HepG2 (cell line): ENCODE data around the gene BCKDHA. TPM values are rescaled to one million over a fixed set of nuclear protein-coding genes. Genes with fewer than 3 reads are reported as not detected.

Experiments used
- ATAC-seq: fragments of 200-7000 bp; cut with Tn5 transposase; 3 replicates; pipeline ENCODE4 v1.9.1; 2020; ENCODE audit warnings: mild to moderate bottlenecking, moderate library complexity
- BruUV-seq: library from RNA; stranded (reverse); fragments of 400-500 nt; replicated peaks from 2 replicates; lab custom pipeline; 2021; lab: Mats Ljungman, UMichigan
- CTCF ChIA-PET: fragments of 300-600 bp; formaldehyde crosslinking; extraction: SDS; loops from one replicate; lab custom pipeline; 2021; ENCODE audit warnings: low total read pairs, inconsistent platforms, low intra/inter-chr PET ratio; lab: Yijun Ruan, JAX
- POLR2A ChIA-PET: fragments of 350-600 bp; sonication (Branson Sonifier 250); formaldehyde crosslinking; loops from one replicate; lab custom pipeline; 2020; ENCODE audit warnings: antibody characterized with exemption, inconsistent platforms; lab: Yijun Ruan, JAX
- DNase-seq: peaks from one replicate; pipeline ENCODE4 v3.0.0-alpha.2; 2015; ENCODE audit warnings: low spot score
- FAIRE-seq: peaks from 3 replicates; lab custom pipeline; 2011; peaks lifted over from hg19 to GRCh38; lab: Jason Lieb, UNC
- H2AFZ ChIP-seq: one replicate; pipeline ENCODE4 v1.6.1; 2011; ENCODE audit warnings: low read length, inconsistent platforms
- H3K27ac ChIP-seq: fragments of 300-600 bp; 3 replicates; pipeline ENCODE4 v1.8.0; 2011; ENCODE audit warnings: mixed run types, mild to moderate bottlenecking, mixed read lengths, low read length, inconsistent platforms; ENCODE audit not compliant: insufficient read depth; ENCODE audit errors: extremely low read length
- H3K27me3 ChIP-seq, 2 experiments: fragments of 200-600 bp in 1 of 2; 2 replicates in 1 of 2; 3 replicates in 1 of 2; pipeline versions ENCODE4 v1.6.0 to v1.8.0; 2011; ENCODE audit warnings: low read length in 2 of 2, mild to moderate bottlenecking in 2 of 2, moderate library complexity in 2 of 2, inconsistent platforms in 1 of 2; ENCODE audit not compliant: insufficient read depth in 2 of 2, control insufficient read depth in 1 of 2
- H3K36me3 ChIP-seq, 2 experiments: fragments of 200-600 bp in 1 of 2; replicated peaks in 1 of 2; 2 replicates in 1 of 2; 3 replicates in 1 of 2; pipeline versions ENCODE4 v1.5.1 to v1.8.0; 2011; ENCODE audit warnings: low read length in 2 of 2, inconsistent platforms in 1 of 2; ENCODE audit not compliant: insufficient read depth in 2 of 2, control insufficient read depth in 1 of 2
- H3K4me1 ChIP-seq: 2 replicates; pipeline ENCODE4 v1.5.1; 2012; ENCODE audit warnings: low read length, inconsistent platforms; ENCODE audit not compliant: insufficient read depth
- H3K4me2 ChIP-seq: 2 replicates; pipeline ENCODE4 v1.6.0; 2011; ENCODE audit warnings: low read depth, low read length, inconsistent platforms
- H3K4me3 ChIP-seq, 3 experiments: fragments of 200-600 bp in 1 of 3; sonication (generic), shearing (Covaris generic) in 1 of 3; replicated peaks in 1 of 3; 2 replicates each; pipeline ENCODE4 v1.5.1; 2011 to 2016; ENCODE audit warnings: low read length in 3 of 3, inconsistent platforms in 2 of 3, low read depth in 2 of 3, mild to moderate bottlenecking in 2 of 3, control low read depth in 1 of 3, mixed read lengths in 1 of 3; ENCODE audit not compliant: insufficient read depth in 1 of 3
- H3K79me2 ChIP-seq: one replicate; pipeline ENCODE4 v1.6.1; 2011; ENCODE audit warnings: low read length, inconsistent platforms; ENCODE audit not compliant: insufficient read depth
- H3K9ac ChIP-seq: 2 replicates; pipeline ENCODE4 v1.6.0; 2011; ENCODE audit warnings: mild to moderate bottlenecking, low read depth, low read length, inconsistent platforms; ENCODE audit not compliant: insufficient read depth
- H3K9me3 ChIP-seq: 2 replicates; pipeline ENCODE4 v1.5.1; 2012; ENCODE audit warnings: mild to moderate bottlenecking, low read length
- H4K20me1 ChIP-seq: 2 replicates; pipeline ENCODE4 v1.6.0; 2011; ENCODE audit warnings: inconsistent platforms, mild to moderate bottlenecking, low read length, moderate library complexity; ENCODE audit not compliant: insufficient read depth
- DMTF1 ChIP-seq: sonication (generic); formaldehyde crosslinking; IDR thresholded peaks from 2 replicates; pipeline ENCODE4 v1.4.0; 2020; ENCODE audit warnings: mild to moderate bottlenecking, missing genetic modification reagents
- LRRFIP1 ChIP-seq: sonication (generic); formaldehyde crosslinking; conservative IDR thresholded peaks from 2 replicates; pipeline ENCODE4 v1.4.0; 2020; ENCODE audit warnings: missing genetic modification reagents
- MED8 ChIP-seq: sonication (generic); formaldehyde crosslinking; IDR thresholded peaks from 2 replicates; pipeline ENCODE4 v1.8.1; 2023; ENCODE audit warnings: mild to moderate bottlenecking, missing genetic modification reagents; ENCODE audit not compliant: insufficient replicate concordance
- POLR2G ChIP-seq: fragments of 200-400 bp; formaldehyde crosslinking; IDR thresholded peaks from 2 replicates; pipeline ENCODE4 v1.6.1; 2018; ENCODE audit warnings: mild to moderate bottlenecking, low read depth, low read length, moderate library complexity
- SOX13 ChIP-seq, 3 experiments: fragments of 450-650 bp in 1 of 3; sonication (generic) in 1 of 3; formaldehyde crosslinking in 1 of 3; IDR thresholded peaks in 2 of 3; conservative IDR thresholded peaks in 1 of 3; 2 replicates each; pipeline versions ENCODE4 v1.5.0 to v1.6.1; 2016 to 2020; ENCODE audit warnings: antibody characterized with exemption in 1 of 3, mild to moderate bottlenecking in 1 of 3, missing compliant biosample characterization in 1 of 3, missing genetic modification reagents in 1 of 3, moderate library complexity in 1 of 3
- ZFP37 ChIP-seq: sonication (generic); formaldehyde crosslinking; IDR thresholded peaks from 2 replicates; pipeline ENCODE4 v1.4.0; 2020; ENCODE audit warnings: missing genetic modification reagents, borderline replicate concordance
- ZNF556 ChIP-seq: sonication (generic); formaldehyde crosslinking; IDR thresholded peaks from 2 replicates; pipeline ENCODE4 v1.4.0; 2020; ENCODE audit warnings: mild to moderate bottlenecking, missing genetic modification reagents, borderline replicate concordance
- ZNF619 ChIP-seq: sonication (generic); formaldehyde crosslinking; IDR thresholded peaks from 2 replicates; pipeline ENCODE4 v1.4.0; 2020; ENCODE audit warnings: mild to moderate bottlenecking, missing genetic modification reagents
- ZNF766 ChIP-seq: sonication (generic); formaldehyde crosslinking; IDR thresholded peaks from 2 replicates; pipeline ENCODE4 v1.5.0; 2020; ENCODE audit warnings: missing genetic modification reagents, borderline replicate concordance
- WGBS: methylation state at CpG from one replicate; pipeline ENCODE4 v1.1.6; 2017; ENCODE audit warnings: low lambda C conversion rate; 5-methylcytosine and 5-hydroxymethylcytosine counted together
- in situ Hi-C: cut with HindIII; loops from 2 replicates; pipeline ENCODE4 v1.10.0; 2017; ENCODE audit warnings: low pct_unique_long_range_greater_than_20kb; ENCODE audit not compliant: extremely low pct_ligation_motif_present
- intact Hi-C: fragments of 100-400 bp; cut with micrococcal nuclease; formaldehyde crosslinking; loops from one replicate; pipeline ENCODE4 v1.10.0; 2022; ENCODE audit not compliant: unreplicated experiment
- polyA plus RNA-seq, 8 experiments: library from polyadenylated mRNA; depleted of rRNA in 3 of 8; stranded (reverse) in 7 of 8; unstranded in 1 of 8; fragments of >200 nt; fragmentation: Illumina TruSeq in 4 of 8; extraction: Trizol in 4 of 8; gene quantifications; 2 replicates each; pipeline versions ENCODE4 v1.2.1 to v1.2.3, GENCODE V29; 2011 to 2016; ENCODE audit warnings: low read depth in 4 of 8, missing spikeins in 1 of 8, mixed read lengths in 1 of 8; ENCODE audit not compliant: insufficient read depth in 1 of 8
- total RNA-seq, 5 experiments: library from RNA; depleted of rRNA; stranded (reverse); fragments of >200 nt; fragmentation: Illumina TruSeq; extraction: Trizol; gene quantifications; 2 replicates each; pipeline ENCODE4 v1.2.3, GENCODE V29; 2016; ENCODE audit warnings: low read depth in 1 of 5
- TF ChIP-seq, protein P1 (sequence below): sonication (generic); formaldehyde crosslinking; IDR thresholded peaks from 2 replicates; pipeline ENCODE4 v1.4.0; 2020; ENCODE audit warnings: missing genetic modification reagents
- TF ChIP-seq, protein P2 (sequence below): sonication (generic); formaldehyde crosslinking; IDR thresholded peaks from 2 replicates; pipeline ENCODE4 v1.8.0; 2022; ENCODE audit warnings: missing genetic modification reagents, mild to moderate bottlenecking, moderate library complexity, borderline replicate concordance

The BCKDHA gene
- total and polyA plus RNA-seq, 2 of the 13 experiments (the other 11 are each of a cell fraction or from before 2014, with no cell fraction given), result 11.8 to 31.5 TPM

- Histone ChIP-seq H3K4me1 (peaks cover 26% of the 10 kb centered on the region), H3K9ac (no peak overlapping the region), H3K79me2 (no peaks in the 10 kb centered on the region), H3K27ac (no peak overlapping the region), H3K4me2 (no peak overlapping the region), H4K20me1 (no peaks in the 10 kb centered on the region), H3K9me3 (no peaks in the 10 kb centered on the region), H3K27me3 (no peaks in the 10 kb centered on the region), H3K4me3 (no peak overlapping the region), H2AFZ (no peak overlapping the region), H3K36me3 (no peaks in the 10 kb centered on the region; a peak in 2 of 5 replicates)
- ATAC-seq (no peak), FAIRE-seq (no peak), DNase-seq (no peak)
- in situ Hi-C loops (no loop called here), intact Hi-C loops (no loop called here)
- BruUV-seq, result no TSS peak
- ChIA-PET POLR2A (interaction anchor here (2.2 kb wide), 1 partner anchor 10 kb away, joined by 7 read pairs; the partner anchor contains the start of gene B9D2), CTCF (no interaction called here)
- 87% methylated on average over 12 of the region's 12 CpGs for WGBS
- TF ChIP-seq POLR2G (no peak), DMTF1 (no peak), MED8 (CRISPR knock-in tag) (no peak), ZNF766 (CRISPR knock-in tag) (no peak), ZFP37 (CRISPR knock-in tag) (no peak), LRRFIP1 (CRISPR knock-in tag) (no peak), ZNF556 (no peak), SOX13 (IDR thresholded peaks at IDR 0.05) (no peak), SOX13 (CRISPR knock-in tag; conservative IDR thresholded peaks at IDR 0.05 in 1 of 2, IDR thresholded peaks at IDR 0.05 in 1 of 2) (no peak), ZNF619 (no peak)
- TF ChIP-seq, protein P1, sequence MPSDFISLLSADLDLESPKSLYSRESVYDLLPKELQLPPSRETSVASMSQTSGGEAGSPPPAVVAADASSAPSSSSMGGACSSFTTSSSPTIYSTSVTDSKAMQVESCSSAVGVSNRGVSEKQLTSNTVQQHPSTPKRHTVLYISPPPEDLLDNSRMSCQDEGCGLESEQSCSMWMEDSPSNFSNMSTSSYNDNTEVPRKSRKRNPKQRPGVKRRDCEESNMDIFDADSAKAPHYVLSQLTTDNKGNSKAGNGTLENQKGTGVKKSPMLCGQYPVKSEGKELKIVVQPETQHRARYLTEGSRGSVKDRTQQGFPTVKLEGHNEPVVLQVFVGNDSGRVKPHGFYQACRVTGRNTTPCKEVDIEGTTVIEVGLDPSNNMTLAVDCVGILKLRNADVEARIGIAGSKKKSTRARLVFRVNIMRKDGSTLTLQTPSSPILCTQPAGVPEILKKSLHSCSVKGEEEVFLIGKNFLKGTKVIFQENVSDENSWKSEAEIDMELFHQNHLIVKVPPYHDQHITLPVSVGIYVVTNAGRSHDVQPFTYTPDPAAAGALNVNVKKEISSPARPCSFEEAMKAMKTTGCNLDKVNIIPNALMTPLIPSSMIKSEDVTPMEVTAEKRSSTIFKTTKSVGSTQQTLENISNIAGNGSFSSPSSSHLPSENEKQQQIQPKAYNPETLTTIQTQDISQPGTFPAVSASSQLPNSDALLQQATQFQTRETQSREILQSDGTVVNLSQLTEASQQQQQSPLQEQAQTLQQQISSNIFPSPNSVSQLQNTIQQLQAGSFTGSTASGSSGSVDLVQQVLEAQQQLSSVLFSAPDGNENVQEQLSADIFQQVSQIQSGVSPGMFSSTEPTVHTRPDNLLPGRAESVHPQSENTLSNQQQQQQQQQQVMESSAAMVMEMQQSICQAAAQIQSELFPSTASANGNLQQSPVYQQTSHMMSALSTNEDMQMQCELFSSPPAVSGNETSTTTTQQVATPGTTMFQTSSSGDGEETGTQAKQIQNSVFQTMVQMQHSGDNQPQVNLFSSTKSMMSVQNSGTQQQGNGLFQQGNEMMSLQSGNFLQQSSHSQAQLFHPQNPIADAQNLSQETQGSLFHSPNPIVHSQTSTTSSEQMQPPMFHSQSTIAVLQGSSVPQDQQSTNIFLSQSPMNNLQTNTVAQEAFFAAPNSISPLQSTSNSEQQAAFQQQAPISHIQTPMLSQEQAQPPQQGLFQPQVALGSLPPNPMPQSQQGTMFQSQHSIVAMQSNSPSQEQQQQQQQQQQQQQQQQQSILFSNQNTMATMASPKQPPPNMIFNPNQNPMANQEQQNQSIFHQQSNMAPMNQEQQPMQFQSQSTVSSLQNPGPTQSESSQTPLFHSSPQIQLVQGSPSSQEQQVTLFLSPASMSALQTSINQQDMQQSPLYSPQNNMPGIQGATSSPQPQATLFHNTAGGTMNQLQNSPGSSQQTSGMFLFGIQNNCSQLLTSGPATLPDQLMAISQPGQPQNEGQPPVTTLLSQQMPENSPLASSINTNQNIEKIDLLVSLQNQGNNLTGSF (CRISPR knock-in tag), result no peak
- TF ChIP-seq, protein P2, sequence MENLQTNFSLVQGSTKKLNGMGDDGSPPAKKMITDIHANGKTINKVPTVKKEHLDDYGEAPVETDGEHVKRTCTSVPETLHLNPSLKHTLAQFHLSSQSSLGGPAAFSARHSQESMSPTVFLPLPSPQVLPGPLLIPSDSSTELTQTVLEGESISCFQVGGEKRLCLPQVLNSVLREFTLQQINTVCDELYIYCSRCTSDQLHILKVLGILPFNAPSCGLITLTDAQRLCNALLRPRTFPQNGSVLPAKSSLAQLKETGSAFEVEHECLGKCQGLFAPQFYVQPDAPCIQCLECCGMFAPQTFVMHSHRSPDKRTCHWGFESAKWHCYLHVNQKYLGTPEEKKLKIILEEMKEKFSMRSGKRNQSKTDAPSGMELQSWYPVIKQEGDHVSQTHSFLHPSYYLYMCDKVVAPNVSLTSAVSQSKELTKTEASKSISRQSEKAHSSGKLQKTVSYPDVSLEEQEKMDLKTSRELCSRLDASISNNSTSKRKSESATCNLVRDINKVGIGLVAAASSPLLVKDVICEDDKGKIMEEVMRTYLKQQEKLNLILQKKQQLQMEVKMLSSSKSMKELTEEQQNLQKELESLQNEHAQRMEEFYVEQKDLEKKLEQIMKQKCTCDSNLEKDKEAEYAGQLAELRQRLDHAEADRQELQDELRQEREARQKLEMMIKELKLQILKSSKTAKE, result no peak
Measured at GRCh38 chr19:41373993-41374392, 23.6 kb upstream of the BCKDHA start.
